ENCODE measurements around the gene DENND4A. TPM values are rescaled to one million over a fixed set of nuclear protein-coding genes. Genes with fewer than 3 reads are reported as not detected.

The DENND4A gene
- total and polyA plus RNA-seq, 10 of the 15 experiments (the other 5 are each of a cell fraction or from before 2014, with no cell fraction given), result 14.2 to 81.8 (median 34.1) TPM

DNA sequence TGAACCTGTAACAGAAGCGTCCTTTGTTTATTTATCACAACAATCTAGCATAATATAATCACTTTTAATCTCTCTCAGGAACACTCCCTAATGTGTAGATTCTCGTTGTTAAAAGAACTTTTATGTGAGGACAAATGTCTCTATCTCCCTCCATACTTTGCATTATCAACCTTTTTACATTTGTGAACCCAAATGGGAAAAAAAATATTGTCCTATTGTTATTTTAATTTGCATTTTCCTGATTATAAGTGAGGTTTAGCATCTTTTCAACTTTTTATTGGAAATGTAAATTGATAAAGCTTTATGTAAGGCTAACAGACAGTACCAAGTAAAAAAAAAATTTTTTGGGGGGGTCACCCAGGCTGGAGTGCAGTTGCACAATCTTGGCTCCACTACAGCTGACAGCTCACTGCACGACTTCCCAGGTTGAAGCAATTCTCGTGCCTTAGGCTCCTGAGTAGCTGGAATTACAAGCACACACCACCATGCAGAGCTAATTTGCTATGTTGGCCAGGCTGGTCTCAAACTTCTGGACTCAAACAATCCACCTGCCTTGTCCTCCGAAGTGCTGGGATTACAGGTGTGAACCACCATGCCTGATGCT is 33.0 kb upstream of the DENND4A start:
- H3K9me3 ChIP-seq (replicated peaks; ENCODE audit: control insufficient read depth, insufficient read depth, low read length), result no peaks in the 10 kb centered on the region
- TF ChIP-seq, protein P1, sequence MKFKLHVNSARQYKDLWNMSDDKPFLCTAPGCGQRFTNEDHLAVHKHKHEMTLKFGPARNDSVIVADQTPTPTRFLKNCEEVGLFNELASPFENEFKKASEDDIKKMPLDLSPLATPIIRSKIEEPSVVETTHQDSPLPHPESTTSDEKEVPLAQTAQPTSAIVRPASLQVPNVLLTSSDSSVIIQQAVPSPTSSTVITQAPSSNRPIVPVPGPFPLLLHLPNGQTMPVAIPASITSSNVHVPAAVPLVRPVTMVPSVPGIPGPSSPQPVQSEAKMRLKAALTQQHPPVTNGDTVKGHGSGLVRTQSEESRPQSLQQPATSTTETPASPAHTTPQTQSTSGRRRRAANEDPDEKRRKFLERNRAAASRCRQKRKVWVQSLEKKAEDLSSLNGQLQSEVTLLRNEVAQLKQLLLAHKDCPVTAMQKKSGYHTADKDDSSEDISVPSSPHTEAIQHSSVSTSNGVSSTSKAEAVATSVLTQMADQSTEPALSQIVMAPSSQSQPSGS (IDR thresholded peaks at IDR 0.05; ENCODE audit: low read length), result no peak
- TF ChIP-seq POU2F2 (IDR thresholded peaks at IDR 0.05; ENCODE audit: borderline replicate concordance, low read depth, low read length), result no peak
- TF ChIP-seq SUPT20H (IDR thresholded peaks at IDR 0.05; ENCODE audit: borderline replicate concordance, control insufficient read depth, low read depth, low read length), result no peak
- no peak for TF ChIP-seq STAT3 (IDR thresholded peaks at IDR 0.05; ENCODE audit: low read depth, low read length)
- TF ChIP-seq POLR2A (IDR thresholded peaks at IDR 0.05; ENCODE audit: low read depth, low read length), result no peak
- no peak for TF ChIP-seq SIN3A (IDR thresholded peaks at IDR 0.05; ENCODE audit: low read depth, low read length)
- no peak for TF ChIP-seq RAD21 (IDR thresholded peaks at IDR 0.05; ENCODE audit: insufficient read depth, low read depth, low read length)
- TF ChIP-seq TCF7 (IDR thresholded peaks at IDR 0.05; ENCODE audit: borderline replicate concordance), result no peak
- TF ChIP-seq, protein P2, sequence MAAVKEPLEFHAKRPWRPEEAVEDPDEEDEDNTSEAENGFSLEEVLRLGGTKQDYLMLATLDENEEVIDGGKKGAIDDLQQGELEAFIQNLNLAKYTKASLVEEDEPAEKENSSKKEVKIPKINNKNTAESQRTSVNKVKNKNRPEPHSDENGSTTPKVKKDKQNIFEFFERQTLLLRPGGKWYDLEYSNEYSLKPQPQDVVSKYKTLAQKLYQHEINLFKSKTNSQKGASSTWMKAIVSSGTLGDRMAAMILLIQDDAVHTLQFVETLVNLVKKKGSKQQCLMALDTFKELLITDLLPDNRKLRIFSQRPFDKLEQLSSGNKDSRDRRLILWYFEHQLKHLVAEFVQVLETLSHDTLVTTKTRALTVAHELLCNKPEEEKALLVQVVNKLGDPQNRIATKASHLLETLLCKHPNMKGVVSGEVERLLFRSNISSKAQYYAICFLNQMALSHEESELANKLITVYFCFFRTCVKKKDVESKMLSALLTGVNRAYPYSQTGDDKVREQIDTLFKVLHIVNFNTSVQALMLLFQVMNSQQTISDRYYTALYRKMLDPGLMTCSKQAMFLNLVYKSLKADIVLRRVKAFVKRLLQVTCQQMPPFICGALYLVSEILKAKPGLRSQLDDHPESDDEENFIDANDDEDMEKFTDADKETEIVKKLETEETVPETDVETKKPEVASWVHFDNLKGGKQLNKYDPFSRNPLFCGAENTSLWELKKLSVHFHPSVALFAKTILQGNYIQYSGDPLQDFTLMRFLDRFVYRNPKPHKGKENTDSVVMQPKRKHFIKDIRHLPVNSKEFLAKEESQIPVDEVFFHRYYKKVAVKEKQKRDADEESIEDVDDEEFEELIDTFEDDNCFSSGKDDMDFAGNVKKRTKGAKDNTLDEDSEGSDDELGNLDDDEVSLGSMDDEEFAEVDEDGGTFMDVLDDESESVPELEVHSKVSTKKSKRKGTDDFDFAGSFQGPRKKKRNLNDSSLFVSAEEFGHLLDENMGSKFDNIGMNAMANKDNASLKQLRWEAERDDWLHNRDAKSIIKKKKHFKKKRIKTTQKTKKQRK (IDR thresholded peaks at IDR 0.05; ENCODE audit: low read depth, low read length), result no peak
- no peak for TF ChIP-seq MAX (IDR thresholded peaks at IDR 0.05; ENCODE audit: low read depth, low read length)
- ATAC-seq (no peak), DNase-seq (ENCODE audit: low read depth, low spot score) (no peak), FAIRE-seq (no peak)
- no peaks in the 10 kb centered on the region for H3K27me3 ChIP-seq (replicated peaks in 1 of 2; ENCODE audit: control insufficient read depth in 2 of 2, insufficient read depth in 2 of 2, low read length in 1 of 2)
- H3K4me3 ChIP-seq, result no peak overlapping the region
- intact Hi-C loops (cut with micrococcal nuclease; ENCODE audit: unreplicated experiment) (loop anchor here (5.0 kb wide), 1 partner anchor 53 kb away; no protein-coding TSS in a partner anchor), in situ Hi-C loops (cut with MboI) (no loop called here)
- no peak overlapping the region for H2AFZ ChIP-seq (ENCODE audit: control insufficient read depth, low read depth, low read length)
- BruUV-seq (replicated peaks), result no TSS peak
- ChIA-PET POLR2A (interaction anchor here (0.7 to 16.0 kb wide), 6 partner anchors 7 to 88 kb away, joined by 3 to 260 read pairs (median 3); partner anchors contain the start of gene DENND4A), CTCF (interaction anchor here (0.6 to 11.8 kb wide), 20 partner anchors 9 to 214 kb away, joined by 3 to 155 read pairs (median 4); partner anchors contain the start of genes DENND4A, INTS14 and RAB11A), SMC1A (ENCODE audit: uncharacterized antibody, unreplicated experiment) (interaction anchor here (0.8 to 18.4 kb wide), 16 partner anchors 10 to 187 kb away, joined by 3 to 488 read pairs (median 4); partner anchors contain the start of genes DENND4A and RAB11A), RAD21 (ENCODE audit: unreplicated experiment) (interaction anchor here (0.9 to 15.7 kb wide), 6 partner anchors 9 to 125 kb away, joined by 3 to 344 read pairs (median 6); partner anchors contain the start of gene DENND4A)
- H3K36me3 ChIP-seq (ENCODE audit: control insufficient read depth in 2 of 2, insufficient read depth in 2 of 2, low read length in 1 of 2), result no peaks in the 10 kb centered on the region
- H3K9ac ChIP-seq (ENCODE audit: control insufficient read depth, insufficient read depth, low read length), result no peak overlapping the region
- H3K79me2 ChIP-seq (ENCODE audit: control insufficient read depth, insufficient read depth, low read length), result peaks cover 1% of the 10 kb centered on the region; the same call in 1 of the 2 replicates
- H3K27ac ChIP-seq (ENCODE audit: control insufficient read depth, insufficient read depth), result no peak overlapping the region
- H4K20me1 ChIP-seq (ENCODE audit: control insufficient read depth, insufficient read depth), result no peaks in the 10 kb centered on the region
- WGBS (ENCODE audit: insufficient coverage, insufficient replicate concordance, low lambda C conversion rate, missing lambda C conversion rate), result 85% methylated on average over 5 of the region's 5 CpGs
- peaks cover 41% of the 10 kb centered on the region for H3K4me1 ChIP-seq (ENCODE audit: control insufficient read depth, insufficient read depth, low read length)
- H3K4me2 ChIP-seq (ENCODE audit: control insufficient read depth, insufficient read depth), result no peak overlapping the region

Data from GM12878 (cell line).